A673 (cell line): ENCODE measurements around the gene SSB. TPM values are rescaled to one million over a fixed set of nuclear protein-coding genes. Genes with fewer than 3 reads are reported as not detected.
A peak's percentile ranks its signal among the peaks of the same experiment; 100 is the strongest.

Experiments used
- Bru-seq: library from RNA; stranded (reverse); fragments of 400-500 nt; gene quantifications from one replicate; lab custom pipeline; 2021; lab: Mats Ljungman, UMichigan
- BruChase-seq, 2 experiments: library from RNA; stranded (reverse); fragments of 400-500 nt; gene quantifications; one replicate each; lab custom pipeline; 2021; lab: Mats Ljungman, UMichigan
- BruUV-seq: library from RNA; stranded (reverse); fragments of 400-500 nt; replicated peaks from 2 replicates; lab custom pipeline; 2021; lab: Mats Ljungman, UMichigan
- CTCF ChIA-PET: fragments of 300-600 bp; sonication (Branson Sonifier 250); formaldehyde crosslinking; loops from one replicate; lab custom pipeline; 2022; ENCODE audit warnings: antibody characterized with exemption; lab: Charles Lee
- POLR2A ChIA-PET: fragments of 300-600 bp; sonication (Branson Sonifier 250); formaldehyde crosslinking; loops from one replicate; lab custom pipeline; 2022; ENCODE audit warnings: antibody characterized with exemption; ENCODE audit not compliant: low non-redundant PET; lab: Charles Lee
- DNase-seq: peaks from one replicate; pipeline ENCODE4 v3.0.0-alpha.2; 2015; ENCODE audit warnings: low spot score
- H3K27ac ChIP-seq: fragments of 200-600 bp; sonication (generic); 2 replicates; pipeline ENCODE4 v1.5.1; 2016; ENCODE audit warnings: mixed run types, low read depth, mild to moderate bottlenecking, mixed read lengths, antibody characterized with exemption, low read length; ENCODE audit not compliant: poor library complexity, severe bottlenecking
- H3K27me3 ChIP-seq: fragments of 200-600 bp; sonication (generic); replicated peaks from 2 replicates; pipeline ENCODE4 v1.6.1; 2017; ENCODE audit warnings: mixed run types, low read depth, mild to moderate bottlenecking, mixed read lengths, antibody characterized with exemption, low read length; ENCODE audit not compliant: insufficient read depth, poor library complexity
- H3K36me3 ChIP-seq: fragments of 200-600 bp; sonication (generic); 2 replicates; pipeline ENCODE4 v1.6.1; 2016; ENCODE audit warnings: mixed run types, mild to moderate bottlenecking, mixed read lengths, antibody characterized with exemption, low read length; ENCODE audit not compliant: insufficient read depth, poor library complexity, severe bottlenecking
- H3K4me1 ChIP-seq: fragments of 200-600 bp; sonication (generic); 2 replicates; pipeline ENCODE4 v1.6.1; 2017; ENCODE audit warnings: mixed run types, mild to moderate bottlenecking, mixed read lengths, antibody characterized with exemption, low read length; ENCODE audit not compliant: insufficient read depth, poor library complexity, severe bottlenecking
- H3K4me3 ChIP-seq: fragments of 200-600 bp; sonication (generic); 2 replicates; pipeline ENCODE4 v1.5.1; 2016; ENCODE audit warnings: low read depth, mixed run types, mild to moderate bottlenecking, mixed read lengths, low read length; ENCODE audit not compliant: poor library complexity, severe bottlenecking
- H3K9me3 ChIP-seq: fragments of 200-600 bp; sonication (generic); 2 replicates; pipeline ENCODE4 v1.6.1; 2016; ENCODE audit warnings: mixed run types, low read depth, mild to moderate bottlenecking, mixed read lengths, antibody characterized with exemption, low read length; ENCODE audit not compliant: poor library complexity, severe bottlenecking
- CTCF ChIP-seq: fragments of 300-800, 200-600 bp; sonication (generic); conservative IDR thresholded peaks from 2 replicates; pipeline ENCODE4 v1.5.1; 2017; ENCODE audit warnings: low read depth, mild to moderate bottlenecking, antibody characterized with exemption, low read length, moderate library complexity, mixed read lengths
- EZH2 ChIP-seq: fragments of 200-600 bp; sonication (generic); IDR thresholded peaks from 2 replicates; pipeline ENCODE4 v1.6.1; 2017; ENCODE audit warnings: borderline replicate concordance, low read depth, mild to moderate bottlenecking, mixed read lengths, antibody characterized with exemption, low read length; ENCODE audit not compliant: poor library complexity, severe bottlenecking
- intact Hi-C: fragments of 100-400 bp; cut with micrococcal nuclease; formaldehyde crosslinking; loops from one replicate; pipeline ENCODE4 v1.10.0; 2022; ENCODE audit not compliant: unreplicated experiment
- long read RNA-seq: library from polyadenylated mRNA; stranded (forward); transcript quantifications from one replicate; pipeline ENCODE4 v2.0.0, GENCODE V29; 2022
- total RNA-seq: library from RNA; stranded (reverse); gene quantifications from 2 replicates; pipeline ENCODE4 v1.2.3, GENCODE V29; 2021

Gene SSB
- 219 and 231 TPM in 2 replicates for total RNA-seq
- percentile 95 among the genes with signal in this experiment for Bru-seq, nascent RNA
- BruChase-seq, experiment 1, labeled RNA remaining after a 2-hour chase, result percentile 97 among the genes with signal in this experiment
- BruChase-seq, experiment 2, labeled RNA remaining after a 6-hour chase, result percentile 99 among the genes with signal in this experiment
- long read RNA-seq, transcript SSB-201 (12 exons, 1,709 nt), result major isoform, 344 of 426 reads
- long read RNA-seq, partial matches to known transcripts, result 41 of 426 reads
- long read RNA-seq, other reads (novel, unspliced or antisense), result 41 of 426 reads

GRCh38 chr2:169798718-169799592 lies at the start of gene SSB:
Gene SSB, plus strand, starts transcription at chr2:169798871. Its CDS starts 2,090 bp downstream, at chr2:169800961.
- Histone ChIP-seq H3K9me3 (no peaks in the 10 kb centered on the region), H3K27ac (peak within 1 kb of the TSS; percentile 77), H3K27me3 (no peaks in the 10 kb centered on the region), H3K4me3 (peak within 1 kb of the TSS; percentile 70), H3K4me1 (no peaks in the 10 kb centered on the region), H3K36me3 (peaks cover 24% of the 10 kb centered on the region)
- no TSS peak for BruUV-seq
- intact Hi-C loops, result no loop called here
- no peak for TF ChIP-seq EZH2
- TF ChIP-seq CTCF, result no peak
- DNase-seq, result peak; percentile 97
- POLR2A ChIA-PET, result interaction anchor here (0.7 kb wide), 1 partner anchor 100 kb away, joined by 10 read pairs; no protein-coding TSS in a partner anchor
- CTCF ChIA-PET, result interaction anchor here (0.6 to 0.7 kb wide), 2 partner anchors 10 to 85 kb away, joined by 4 read pairs; no protein-coding TSS in a partner anchor

- intact Hi-C loops, result no loop called here
- POLR2A ChIA-PET, result no interaction called here
Measured at GRCh38 chr2:169752752-169753151, 45.9 kb upstream of the SSB start.

More at GRCh38 chr2:169752752-169753151, 45.9 kb upstream of the SSB start:
- Histone ChIP-seq H3K4me3 (no peak overlapping the region), H3K36me3 (peaks cover 33% of the 10 kb centered on the region), H3K4me1 (peaks cover 4% of the 10 kb centered on the region), H3K9me3 (no peaks in the 10 kb centered on the region), H3K27ac (no peak overlapping the region), H3K27me3 (no peaks in the 10 kb centered on the region)
- BruUV-seq, result no TSS peak
- no peak for DNase-seq
- TF ChIP-seq CTCF (no peak), EZH2 (no peak)
- CTCF ChIA-PET, result no interaction called here
